Keratinocyte (primary cell): Measurements from ENCODE around the gene KCND2. TPM values are rescaled to one million over a fixed set of nuclear protein-coding genes. Genes with fewer than 3 reads are reported as not detected.

Experiments
- DNase-seq: peaks from one replicate; pipeline ENCODE4 v3.0.0-alpha.2; 2011; ENCODE audit warnings: low read depth, missing footprints, low spot score
- FAIRE-seq: peaks from 2 replicates; lab custom pipeline; 2011; peaks lifted over from hg19 to GRCh38; lab: Jason Lieb, UNC
- H2AFZ ChIP-seq: 2 replicates; pipeline ENCODE4 v1.6.0; 2012; ENCODE audit warnings: low read length, control low read depth, inconsistent platforms; ENCODE audit not compliant: control insufficient read depth
- H3K27ac ChIP-seq: 2 replicates; pipeline ENCODE4 v1.5.1; 2011; ENCODE audit warnings: low read length; ENCODE audit not compliant: control insufficient read depth, insufficient read depth
- H3K27me3 ChIP-seq: 3 replicates; pipeline ENCODE4 v1.6.0; 2011; ENCODE audit warnings: low read length; ENCODE audit not compliant: control insufficient read depth, insufficient read depth; ENCODE audit errors: extremely low read depth
- H3K36me3 ChIP-seq, 2 experiments: 2 replicates in 1 of 2; 3 replicates in 1 of 2; pipeline ENCODE4 v1.5.1; 2011; ENCODE audit warnings: low read length in 2 of 2, mild to moderate bottlenecking in 1 of 2; ENCODE audit not compliant: control insufficient read depth in 2 of 2, insufficient read depth in 2 of 2; ENCODE audit errors: extremely low read depth in 1 of 2
- H3K4me1 ChIP-seq: 3 replicates; pipeline ENCODE4 v1.5.1; 2011; ENCODE audit warnings: low read length; ENCODE audit not compliant: control insufficient read depth, insufficient read depth; ENCODE audit errors: extremely low read depth
- H3K4me2 ChIP-seq: 3 replicates; pipeline ENCODE4 v1.6.0; 2011; ENCODE audit warnings: low read depth, low read length; ENCODE audit not compliant: control insufficient read depth, insufficient read depth; ENCODE audit errors: extremely low read depth
- H3K4me3 ChIP-seq, 3 experiments: fragments of 200-600 bp in 1 of 3; sonication (generic) in 1 of 3; 2 replicates in 2 of 3; 3 replicates in 1 of 3; pipeline ENCODE4 v1.5.1; 2011 to 2016; ENCODE audit warnings: low read length in 3 of 3, mild to moderate bottlenecking in 3 of 3, control low read depth in 2 of 3, inconsistent platforms in 1 of 3, low read depth in 1 of 3, mixed read lengths in 1 of 3, mixed run types in 1 of 3, moderate library complexity in 1 of 3; ENCODE audit not compliant: control insufficient read depth in 2 of 3, insufficient read depth in 2 of 3; ENCODE audit errors: extremely low read depth in 1 of 3
- H3K79me2 ChIP-seq: 2 replicates; pipeline ENCODE4 v1.6.0; 2012; ENCODE audit warnings: low read length; ENCODE audit not compliant: control insufficient read depth, insufficient read depth
- H3K9ac ChIP-seq: 3 replicates; pipeline ENCODE4 v1.6.0; 2011; ENCODE audit warnings: low read length; ENCODE audit not compliant: control insufficient read depth, insufficient read depth; ENCODE audit errors: extremely low read depth
- H3K9me1 ChIP-seq: 3 replicates; pipeline ENCODE4 v1.6.0; 2011; ENCODE audit warnings: low read length; ENCODE audit not compliant: control insufficient read depth, insufficient read depth; ENCODE audit errors: extremely low read depth
- H3K9me3 ChIP-seq: 2 replicates; pipeline ENCODE4 v1.5.1; 2012; ENCODE audit warnings: low read depth, low read length; ENCODE audit not compliant: control insufficient read depth
- H4K20me1 ChIP-seq: 3 replicates; pipeline ENCODE4 v1.6.0; 2011; ENCODE audit warnings: low read length; ENCODE audit not compliant: control insufficient read depth, insufficient read depth; ENCODE audit errors: extremely low read depth
- EZH2 ChIP-seq: IDR thresholded peaks from one replicate; pipeline ENCODE4 v1.6.1; 2012; ENCODE audit warnings: inconsistent platforms, mild to moderate bottlenecking, low read length, moderate library complexity
- dilution Hi-C: fragments of 300-500 bp; cut with MboI; formaldehyde crosslinking; loops from one replicate; pipeline ENCODE4 v1.7.0; 2020; ENCODE audit warnings: low sequenced_read_pairs; ENCODE audit not compliant: extremely low pct_ligation_motif_present
- polyA plus RNA-seq, 5 experiments: library from polyadenylated mRNA; depleted of rRNA in 3 of 5; stranded (reverse) in 3 of 5; stranded (forward) in 1 of 5; unstranded in 1 of 5; fragments of >200 nt; gene quantifications; 1 replicate in 1 of 5; 2 replicates in 3 of 5; 3 replicates in 1 of 5; pipeline versions ENCODE4 v1.2.1 to v1.2.3, GENCODE V29; 2011 to 2012; ENCODE audit warnings: missing spikeins in 2 of 5, low read depth in 1 of 5, low replicate concordance in 1 of 5
- TF ChIP-seq, protein P1 (sequence below), 3 experiments: IDR thresholded peaks in 1 of 3; conservative IDR thresholded peaks in 1 of 3; optimal IDR thresholded peaks in 1 of 3; 2 replicates in 2 of 3; 3 replicates in 1 of 3; pipeline versions ENCODE3 to v1.5.1; 2011; ENCODE audit warnings: low read length in 3 of 3, mild to moderate bottlenecking in 3 of 3, moderate library complexity in 2 of 3, control low read depth in 1 of 3, inconsistent platforms in 1 of 3; ENCODE audit not compliant: insufficient read depth in 2 of 3; ENCODE audit errors: extremely low read depth in 1 of 3

Gene KCND2
- polyA plus RNA-seq, 1 donor (not counting 4 experiments of a cell fraction or from before 2014, with no cell fraction given): not detected

DNA sequence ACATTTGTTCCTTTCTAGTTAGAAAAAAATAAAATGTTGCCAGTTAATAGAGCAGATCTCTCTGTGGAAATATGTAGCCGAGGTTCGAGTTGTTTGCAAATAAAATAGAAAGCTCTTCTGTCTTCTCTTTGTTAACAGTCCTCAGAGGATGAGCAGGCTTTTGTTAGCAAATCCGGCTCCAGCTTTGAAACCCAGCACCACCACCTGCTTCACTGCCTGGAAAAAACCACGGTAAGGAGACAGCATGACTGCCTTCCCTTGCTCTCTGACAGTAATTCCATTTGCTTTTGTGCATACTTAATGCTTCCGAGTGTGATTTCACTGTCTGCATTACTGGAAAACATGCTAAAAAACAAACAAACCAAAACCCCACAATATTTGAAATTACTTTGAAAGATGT, 469.4 kb downstream of the KCND2 start:
- H3K9ac ChIP-seq: no peak overlapping the region
- DNase-seq: no peak
- H3K27ac ChIP-seq: no peak overlapping the region
- no peaks in the 10 kb centered on the region for H3K79me2 ChIP-seq
- no peak overlapping the region for H3K4me2 ChIP-seq
- FAIRE-seq: no peak
- H3K9me3 ChIP-seq: no peaks in the 10 kb centered on the region
- no peaks in the 10 kb centered on the region for H3K36me3 ChIP-seq
- H3K4me3 ChIP-seq: no peak overlapping the region
- dilution Hi-C loops: no loop called here
- TF ChIP-seq, protein P1, sequence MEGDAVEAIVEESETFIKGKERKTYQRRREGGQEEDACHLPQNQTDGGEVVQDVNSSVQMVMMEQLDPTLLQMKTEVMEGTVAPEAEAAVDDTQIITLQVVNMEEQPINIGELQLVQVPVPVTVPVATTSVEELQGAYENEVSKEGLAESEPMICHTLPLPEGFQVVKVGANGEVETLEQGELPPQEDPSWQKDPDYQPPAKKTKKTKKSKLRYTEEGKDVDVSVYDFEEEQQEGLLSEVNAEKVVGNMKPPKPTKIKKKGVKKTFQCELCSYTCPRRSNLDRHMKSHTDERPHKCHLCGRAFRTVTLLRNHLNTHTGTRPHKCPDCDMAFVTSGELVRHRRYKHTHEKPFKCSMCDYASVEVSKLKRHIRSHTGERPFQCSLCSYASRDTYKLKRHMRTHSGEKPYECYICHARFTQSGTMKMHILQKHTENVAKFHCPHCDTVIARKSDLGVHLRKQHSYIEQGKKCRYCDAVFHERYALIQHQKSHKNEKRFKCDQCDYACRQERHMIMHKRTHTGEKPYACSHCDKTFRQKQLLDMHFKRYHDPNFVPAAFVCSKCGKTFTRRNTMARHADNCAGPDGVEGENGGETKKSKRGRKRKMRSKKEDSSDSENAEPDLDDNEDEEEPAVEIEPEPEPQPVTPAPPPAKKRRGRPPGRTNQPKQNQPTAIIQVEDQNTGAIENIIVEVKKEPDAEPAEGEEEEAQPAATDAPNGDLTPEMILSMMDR (optimal IDR thresholded peaks at IDR 0.05 in 1 of 3, IDR thresholded peaks at IDR 0.05 in 1 of 3, conservative IDR thresholded peaks at IDR 0.05 in 1 of 3; ENCODE audit: extremely low read depth in 1 of 3, insufficient read depth in 2 of 3, low read length in 3 of 3): no peak
- TF ChIP-seq EZH2: no peak
- H2AFZ ChIP-seq: no peak overlapping the region
- H3K27me3 ChIP-seq: no peaks in the 10 kb centered on the region
- H4K20me1 ChIP-seq: no peaks in the 10 kb centered on the region
- H3K9me1 ChIP-seq: no peaks in the 10 kb centered on the region
- H3K4me1 ChIP-seq: no peaks in the 10 kb centered on the region

DNA sequence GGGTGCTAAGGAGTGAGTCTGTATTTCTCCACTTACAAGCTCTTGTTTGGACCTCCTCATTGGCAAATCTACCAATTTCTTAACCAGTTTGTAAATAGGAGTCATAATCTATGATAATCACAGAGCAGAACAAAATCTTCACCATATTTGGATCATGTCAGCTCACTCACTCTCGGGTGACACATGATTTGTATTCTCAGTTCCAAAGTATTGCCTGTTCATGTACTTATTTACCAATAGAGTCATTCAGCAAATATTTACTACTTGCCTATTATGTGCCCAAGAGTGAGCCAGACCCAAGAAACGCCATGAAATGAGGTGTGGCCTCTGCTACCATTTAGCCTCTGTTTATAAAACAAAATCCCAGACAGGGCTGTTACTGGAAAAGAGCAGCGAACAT, 470.2 kb downstream of the KCND2 start:
- DNase-seq: no peak
- H3K27me3 ChIP-seq: no peaks in the 10 kb centered on the region
- H3K79me2 ChIP-seq: no peaks in the 10 kb centered on the region
- no peak overlapping the region for H3K27ac ChIP-seq
- no peak overlapping the region for H3K9ac ChIP-seq
- H2AFZ ChIP-seq: no peak overlapping the region
- dilution Hi-C loops: no loop called here
- no peaks in the 10 kb centered on the region for H3K9me1 ChIP-seq
- H3K4me1 ChIP-seq: no peaks in the 10 kb centered on the region
- FAIRE-seq: no peak
- H3K36me3 ChIP-seq: no peaks in the 10 kb centered on the region
- TF ChIP-seq, protein P1 (optimal IDR thresholded peaks at IDR 0.05 in 1 of 3, IDR thresholded peaks at IDR 0.05 in 1 of 3, conservative IDR thresholded peaks at IDR 0.05 in 1 of 3; ENCODE audit: extremely low read depth in 1 of 3, insufficient read depth in 2 of 3, low read length in 3 of 3): no peak
- TF ChIP-seq EZH2: no peak
- H3K4me3 ChIP-seq: no peak overlapping the region
- H3K9me3 ChIP-seq: no peaks in the 10 kb centered on the region
- no peak overlapping the region for H3K4me2 ChIP-seq
- no peaks in the 10 kb centered on the region for H4K20me1 ChIP-seq
